HEK293T (cell line): ENCODE results near the gene A1CF.

Experiments used
- CTCF ChIA-PET: fragments of 350-600 bp; formaldehyde crosslinking; extraction: SDS; loops from one replicate; lab custom pipeline; 2021; ENCODE audit warnings: antibody characterized with exemption, inconsistent platforms; lab: Yijun Ruan, JAX
- POLR2A ChIA-PET: fragments of 350-600 bp; formaldehyde crosslinking; extraction: SDS; loops from one replicate; lab custom pipeline; 2020; ENCODE audit warnings: antibody characterized with exemption, inconsistent platforms; lab: Yijun Ruan, JAX
- DNase-seq: peaks from one replicate; pipeline ENCODE4 v3.0.0; 2012; ENCODE audit warnings: mixed read lengths; ENCODE audit errors: extremely low spot score
- ARNT ChIP-seq: fragments of 450-650 bp; IDR thresholded peaks from 2 replicates; pipeline ENCODE4 v1.6.1; 2017; ENCODE audit warnings: mild to moderate bottlenecking
- BHLHE40 ChIP-seq: fragments of 450-650 bp; IDR thresholded peaks from 2 replicates; pipeline ENCODE4 v1.6.1; 2016; ENCODE audit warnings: mild to moderate bottlenecking, moderate library complexity, borderline replicate concordance
- CTBP1 ChIP-seq: fragments of 450-650 bp; IDR thresholded peaks from 2 replicates; pipeline ENCODE4 v1.6.1; 2016; ENCODE audit warnings: borderline replicate concordance
- ELF4 ChIP-seq: fragments of 450-650 bp; IDR thresholded peaks from 2 replicates; pipeline ENCODE4 v1.6.1; 2017; ENCODE audit warnings: antibody characterized with exemption
- FOXA1 ChIP-seq: fragments of 450-650 bp; IDR thresholded peaks from 2 replicates; pipeline ENCODE4 v1.6.1; 2016; ENCODE audit warnings: mild to moderate bottlenecking
- FOXK2 ChIP-seq: fragments of 450-650 bp; IDR thresholded peaks from 2 replicates; pipeline ENCODE4 v1.6.1; 2016; ENCODE audit warnings: mild to moderate bottlenecking
- FOXM1 ChIP-seq: fragments of 450-650 bp; IDR thresholded peaks from 2 replicates; pipeline ENCODE4 v1.6.1; 2017; ENCODE audit warnings: mild to moderate bottlenecking, borderline replicate concordance
- HDGF ChIP-seq: fragments of 450-650 bp; IDR thresholded peaks from 2 replicates; pipeline ENCODE4 v1.6.1; 2017; ENCODE audit warnings: antibody characterized with exemption, borderline replicate concordance
- L3MBTL2 ChIP-seq: fragments of 450-650 bp; conservative IDR thresholded peaks from 2 replicates; pipeline ENCODE4 v1.6.1; 2016; ENCODE audit warnings: mild to moderate bottlenecking
- LEF1 ChIP-seq: fragments of 450-650 bp; IDR thresholded peaks from 2 replicates; pipeline ENCODE4 v1.6.1; 2017; ENCODE audit warnings: mild to moderate bottlenecking, borderline replicate concordance
- NFRKB ChIP-seq: fragments of 450-650 bp; IDR thresholded peaks from 2 replicates; pipeline ENCODE4 v1.6.1; 2016; ENCODE audit warnings: mild to moderate bottlenecking, moderate library complexity
- PKNOX1 ChIP-seq: fragments of 450-650 bp; IDR thresholded peaks from 2 replicates; pipeline ENCODE4 v1.6.1; 2016
- SP1 ChIP-seq: fragments of 450-650 bp; IDR thresholded peaks from 2 replicates; pipeline ENCODE4 v1.6.1; 2017
- SUZ12 ChIP-seq: fragments of 450-650 bp; IDR thresholded peaks from 2 replicates; pipeline ENCODE4 v1.6.1; 2016; ENCODE audit warnings: mild to moderate bottlenecking
- TARDBP ChIP-seq: fragments of 450-650 bp; IDR thresholded peaks from 2 replicates; pipeline ENCODE4 v1.6.1; 2016
- ZNF384 ChIP-seq: fragments of 450-650 bp; IDR thresholded peaks from 2 replicates; pipeline ENCODE4 v1.6.1; 2016

The A1CF gene

GRCh38 chr10:50824782-50825181, 60.6 kb downstream of the A1CF start:
- CTCF ChIA-PET, result no interaction called here
- DNase-seq, result no peak
- no peak for TF ChIP-seq LEF1
- no peak for TF ChIP-seq HDGF
- no peak for TF ChIP-seq TARDBP
- no peak for TF ChIP-seq ZNF384
- TF ChIP-seq L3MBTL2, result no peak
- no peak for TF ChIP-seq NFRKB
- TF ChIP-seq SP1, result no peak
- no peak for TF ChIP-seq PKNOX1
- TF ChIP-seq CTBP1, result no peak
- no peak for TF ChIP-seq FOXK2
- no peak for TF ChIP-seq ELF4
- no peak for TF ChIP-seq FOXA1
- TF ChIP-seq BHLHE40, result no peak
- TF ChIP-seq FOXM1, result no peak
- TF ChIP-seq ARNT, result no peak
- POLR2A ChIA-PET, result no interaction called here

- DNase-seq, result no peak
- CTCF ChIA-PET, result no interaction called here
- TF ChIP-seq HDGF (no peak), ELF4 (no peak), BHLHE40 (no peak), FOXM1 (no peak), L3MBTL2 (no peak), ARNT (no peak), PKNOX1 (no peak), LEF1 (no peak), SUZ12 (no peak), TARDBP (no peak), FOXA1 (no peak), FOXK2 (no peak), ZNF384 (no peak), CTBP1 (no peak), NFRKB (no peak), SP1 (no peak)
- POLR2A ChIA-PET, result no interaction called here
These were observed 61.6 kb downstream of the A1CF start for GRCh38 chr10:50823789-50824188.

- CTCF ChIA-PET, result no interaction called here
- no peak for DNase-seq
- TF ChIP-seq SUZ12 (no peak), ZNF384 (no peak), PKNOX1 (no peak), SP1 (no peak)
- POLR2A ChIA-PET, result no interaction called here
These were observed 75.8 kb downstream of the A1CF start for GRCh38 chr10:50809596-50809995.

- DNase-seq, result no peak
- POLR2A ChIA-PET, result interaction anchor here (0.6 kb wide), 1 partner anchor 184 kb away, joined by 3 read pairs; no protein-coding TSS in a partner anchor
- CTCF ChIA-PET, result no interaction called here
- TF ChIP-seq NFRKB (no peak), HDGF (no peak), ARNT (no peak), SP1 (no peak), SUZ12 (no peak), PKNOX1 (no peak), FOXK2 (no peak), ZNF384 (no peak), L3MBTL2 (no peak), FOXA1 (no peak), LEF1 (no peak), FOXM1 (no peak), ELF4 (no peak), BHLHE40 (no peak)
These were observed 77.3 kb downstream of the A1CF start for GRCh38 chr10:50807851-50808776.

- TF ChIP-seq TARDBP (no peak), BHLHE40 (no peak), LEF1 (no peak), SP1 (no peak), FOXM1 (no peak), FOXA1 (no peak), L3MBTL2 (no peak)
- ChIA-PET CTCF (interaction anchor here (0.7 kb wide), 1 partner anchor 1696 kb away, joined by 3 read pairs; no protein-coding TSS in a partner anchor), POLR2A (no interaction called here)
- no peak for DNase-seq
These were observed 79.3 kb downstream of the A1CF start for GRCh38 chr10:50805981-50806622.
